Activated gamma-delta T cell treated with anti-CD3 and anti-CD28 coated beads, Interleukin-2, amount 50 U/mL, for 16 hours (primary cell): Measurements from ENCODE around the gene FSTL4.

ENCODE experiments used
- DNase-seq: peaks from one replicate; pipeline ENCODE4 v3.0.0-alpha.2; 2020; ENCODE audit warnings: low read depth

FSTL4 gene

DNA sequence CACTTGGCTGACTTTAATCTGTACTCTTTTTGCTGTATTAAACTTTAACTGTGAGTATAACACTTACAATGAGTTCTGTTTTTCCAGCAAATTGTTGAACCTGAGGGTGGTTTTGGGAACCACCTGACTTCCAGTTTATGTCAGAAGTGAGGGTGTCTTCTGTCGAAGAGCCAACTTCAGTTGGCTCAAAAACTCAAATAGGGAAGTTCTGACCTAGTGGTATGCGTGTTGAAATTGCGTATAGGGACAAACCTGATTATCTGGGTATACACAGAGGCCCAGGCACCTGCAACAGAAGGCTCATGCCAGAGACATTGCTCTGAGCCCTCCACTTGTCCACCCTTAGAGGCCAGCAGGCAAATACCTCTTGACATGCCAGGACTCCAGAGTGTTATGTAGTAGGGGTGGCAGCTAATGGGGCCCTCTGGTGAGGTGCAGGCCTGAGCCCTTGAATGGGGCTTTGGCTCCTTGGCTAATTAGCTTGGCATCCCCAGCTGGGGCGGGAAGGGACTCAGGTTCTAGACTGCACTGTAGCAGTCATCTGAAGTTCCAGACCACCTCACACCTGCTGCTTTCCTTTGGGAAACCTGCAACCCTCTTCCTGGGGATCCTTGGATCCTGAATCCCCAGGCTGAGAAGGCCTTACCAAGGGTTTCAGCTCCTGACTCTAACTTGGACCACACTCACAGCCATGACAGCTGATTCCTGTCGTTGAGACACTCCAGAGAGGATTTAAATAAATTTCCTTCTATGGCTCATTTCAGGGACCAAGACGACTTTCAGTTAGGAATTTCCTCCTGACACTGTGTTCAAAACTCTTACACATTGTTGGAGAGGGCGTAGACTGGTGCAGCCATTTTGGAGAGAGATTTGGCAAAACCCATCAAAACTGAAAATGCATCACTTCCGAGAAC is 370.9 kb downstream of the FSTL4 start:
- DNase-seq = no peak

DNA sequence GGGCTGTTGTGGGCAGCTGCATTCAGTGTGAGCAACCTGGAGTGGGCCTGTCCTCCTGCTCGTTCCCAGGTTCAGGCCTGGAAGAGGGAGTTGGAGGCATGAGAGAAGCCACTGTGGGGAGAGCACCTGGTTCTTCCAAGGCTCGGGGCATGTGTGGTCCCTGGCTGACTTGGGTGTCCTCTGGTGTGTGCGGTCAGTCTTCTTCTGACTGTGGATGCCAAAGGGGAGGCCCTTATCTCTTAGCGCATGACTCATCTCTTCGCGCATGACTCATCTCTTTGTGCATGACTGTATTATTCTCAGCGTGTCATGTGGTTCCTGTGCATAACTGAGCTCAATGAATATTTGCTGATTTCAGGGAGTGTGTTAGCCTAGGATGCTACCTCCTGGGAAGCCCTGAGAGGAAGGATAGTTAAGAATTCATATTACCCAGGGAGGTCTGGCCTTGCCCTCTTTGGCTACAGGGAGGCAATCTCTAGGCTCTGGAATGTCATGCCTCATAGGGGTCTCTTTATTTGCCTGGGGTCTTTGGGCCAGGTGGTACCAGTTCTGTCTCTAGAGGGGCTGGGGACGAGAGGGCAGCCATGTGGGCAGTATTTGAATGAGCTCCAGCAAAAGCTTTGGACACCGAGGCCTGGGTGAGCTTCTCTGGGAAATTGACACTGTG is 371.8 kb downstream of the FSTL4 start:
- no peak for DNase-seq

DNA sequence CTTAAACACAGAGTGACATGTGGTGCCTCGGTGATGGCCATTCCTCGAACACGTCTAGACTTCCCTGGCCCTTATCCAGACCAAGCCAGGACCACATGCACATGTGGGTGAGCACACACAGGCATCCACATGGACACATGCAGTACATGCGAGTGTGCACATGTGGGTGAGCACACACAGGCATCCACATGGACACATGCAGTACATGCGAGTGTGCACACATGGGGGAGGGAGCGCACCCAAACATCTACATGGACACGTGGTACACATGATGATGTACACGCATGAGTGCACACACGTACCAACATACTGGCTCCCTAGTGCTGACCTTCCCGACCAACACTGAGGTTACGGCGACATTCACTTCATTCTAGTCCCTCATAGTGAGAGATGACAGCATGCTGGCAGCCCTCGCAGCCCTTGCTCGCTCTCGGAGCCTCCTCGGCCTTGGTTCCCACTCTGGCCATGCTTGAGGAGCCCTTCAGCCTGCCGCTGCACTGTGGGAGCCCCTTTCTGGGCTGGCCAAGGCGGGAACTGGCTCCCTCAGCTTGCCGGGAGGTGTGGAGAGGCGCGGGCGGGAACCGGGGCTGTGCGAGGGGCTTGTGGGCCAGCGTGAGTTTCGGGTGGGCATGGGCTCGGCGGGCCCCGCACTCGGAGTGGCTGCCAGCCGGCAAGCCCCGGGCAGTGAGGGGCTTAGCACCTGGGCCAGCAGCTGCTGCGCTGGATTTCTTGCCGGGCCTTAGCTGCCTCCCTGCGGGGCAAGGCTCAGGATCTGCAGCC is 373.7 kb downstream of the FSTL4 start:
- no peak for DNase-seq

DNA sequence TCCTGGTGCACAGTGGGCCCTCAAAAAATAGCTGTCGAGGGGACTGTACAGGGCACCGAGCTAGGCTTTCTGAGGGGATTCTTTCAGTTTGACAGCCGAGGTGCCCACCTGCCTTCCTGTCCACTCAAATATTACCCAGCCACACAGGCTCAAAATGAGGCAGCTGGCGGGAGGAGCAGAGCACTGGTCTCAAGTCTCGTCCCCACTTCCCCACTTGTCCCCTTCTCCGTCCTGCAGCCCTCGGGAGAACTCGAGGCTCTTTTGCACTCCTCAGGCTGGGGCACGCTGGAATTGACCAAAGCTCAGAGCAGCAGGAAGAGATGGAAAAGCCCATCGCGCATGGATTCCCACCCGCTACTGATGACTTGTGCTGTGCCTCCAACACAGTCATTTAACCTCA is 375.4 kb downstream of the FSTL4 start:
- DNase-seq = no peak

DNA sequence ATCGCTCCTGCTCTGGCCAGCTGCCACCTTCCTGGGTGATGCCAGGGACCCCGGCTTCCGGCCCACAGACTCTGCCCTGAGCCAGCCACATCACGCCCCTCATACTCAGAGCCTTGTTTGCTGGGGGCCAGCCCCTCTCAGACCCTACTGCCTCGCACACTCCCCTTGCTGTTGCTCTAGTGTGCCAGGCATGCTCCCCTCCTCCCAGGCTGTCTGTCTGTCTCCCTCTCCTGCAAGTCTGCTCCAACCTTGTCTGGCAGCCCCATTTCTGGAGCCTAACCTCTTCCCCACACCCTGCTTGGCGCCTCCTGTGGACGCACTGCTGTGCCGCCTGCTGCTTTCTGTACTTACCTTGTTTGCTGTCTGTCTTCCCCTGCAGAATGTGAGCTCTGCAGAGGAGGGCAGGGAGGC is 375.8 kb downstream of the FSTL4 start:
- no peak for DNase-seq

- no peak for DNase-seq
Measured at GRCh38 chr5:133235696-133236426, 376.5 kb downstream of the FSTL4 start.

GRCh38 chr5:133234911-133235310 is 377.4 kb downstream of the FSTL4 start:
- no peak for DNase-seq

DNA sequence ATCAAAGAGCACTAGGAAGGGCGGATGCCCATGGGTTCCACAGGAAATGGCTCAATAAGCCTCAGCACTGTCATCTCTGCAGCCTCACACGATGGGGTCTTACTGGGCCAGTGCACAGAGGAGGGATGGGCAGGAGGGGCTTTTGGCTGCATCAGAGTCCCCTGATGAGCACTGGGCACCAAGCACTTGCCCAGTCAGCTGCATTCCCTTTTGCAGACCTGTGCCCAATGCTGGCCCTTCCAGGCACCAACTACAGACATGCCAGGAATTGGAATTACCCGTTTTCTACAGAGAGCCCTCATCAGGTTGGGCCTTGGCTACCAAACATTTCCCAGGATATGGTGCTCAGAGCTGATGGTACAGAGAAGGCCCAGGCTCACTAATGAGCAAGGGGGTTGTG is 378.1 kb downstream of the FSTL4 start:
- DNase-seq = no peak

DNA sequence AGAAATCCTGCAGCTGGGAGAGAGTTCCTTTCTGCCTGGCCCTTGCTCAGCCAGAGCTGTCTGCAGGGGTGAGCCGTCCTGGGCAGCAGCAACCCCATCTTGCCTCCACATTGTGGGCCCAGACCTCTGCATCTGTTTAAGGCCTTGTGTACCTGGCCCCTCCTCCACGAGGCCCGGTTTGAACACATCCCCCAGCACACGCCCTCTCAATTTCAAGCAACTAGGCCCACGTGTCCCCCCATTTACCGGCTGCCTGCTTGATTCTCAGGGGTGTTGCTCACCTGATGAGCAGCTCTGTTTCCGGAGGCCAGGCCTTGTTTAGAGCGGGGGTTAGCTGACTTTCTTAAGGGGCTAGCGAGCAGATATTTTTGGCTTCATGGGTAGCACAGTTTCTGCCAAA is 378.7 kb downstream of the FSTL4 start:
- no peak for DNase-seq

GRCh38 chr5:133232911-133233310 is 379.4 kb downstream of the FSTL4 start:
- no peak for DNase-seq

DNA sequence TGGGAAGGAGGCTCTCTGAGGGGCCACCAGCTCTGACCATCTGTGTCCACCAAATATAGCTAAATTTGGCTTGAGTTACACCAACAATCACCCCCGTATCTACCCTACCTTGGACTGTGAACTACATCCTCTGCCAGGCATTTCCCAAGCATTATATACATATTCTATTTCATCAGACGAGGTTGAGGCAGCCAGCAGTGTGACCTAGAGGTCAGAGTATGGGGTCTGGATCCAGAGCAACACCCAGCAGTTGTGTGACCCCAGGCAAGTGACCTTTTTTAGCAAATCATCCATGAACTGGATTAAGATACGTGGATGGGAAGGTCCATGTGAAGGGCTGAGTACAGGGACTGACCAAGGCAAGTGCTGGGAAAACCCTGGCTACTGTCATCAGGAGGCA is 379.9 kb downstream of the FSTL4 start:
- DNase-seq = no peak

GRCh38 chr5:133232011-133232410 is 380.3 kb downstream of the FSTL4 start:
- no peak for DNase-seq

- DNase-seq = no peak
Measured at GRCh38 chr5:133230823-133231578, 381.3 kb downstream of the FSTL4 start.

GRCh38 chr5:133229931-133230664 is 382.2 kb downstream of the FSTL4 start:
- DNase-seq = no peak

GRCh38 chr5:133228316-133228715 is 384.0 kb downstream of the FSTL4 start:
- no peak for DNase-seq

DNA sequence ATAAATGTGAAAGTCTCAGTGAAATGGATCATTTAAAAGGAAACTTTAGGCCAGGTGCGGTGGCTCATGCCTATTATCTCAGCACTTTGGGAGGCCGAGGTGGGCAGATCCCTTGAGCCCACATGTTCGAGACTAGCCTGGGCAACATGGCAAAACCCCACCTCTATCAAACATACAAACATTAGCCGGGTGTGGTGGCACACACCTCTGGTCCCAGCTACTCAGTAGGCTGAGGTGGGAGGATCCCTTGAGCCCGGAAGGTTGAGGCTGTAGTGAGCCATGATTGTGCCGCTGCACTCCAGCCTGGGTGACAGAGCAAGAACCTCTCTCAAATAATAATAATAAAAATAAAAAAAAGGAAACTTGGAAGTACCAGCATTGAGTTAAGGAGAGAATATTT is 384.4 kb downstream of the FSTL4 start:
- no peak for DNase-seq

DNA sequence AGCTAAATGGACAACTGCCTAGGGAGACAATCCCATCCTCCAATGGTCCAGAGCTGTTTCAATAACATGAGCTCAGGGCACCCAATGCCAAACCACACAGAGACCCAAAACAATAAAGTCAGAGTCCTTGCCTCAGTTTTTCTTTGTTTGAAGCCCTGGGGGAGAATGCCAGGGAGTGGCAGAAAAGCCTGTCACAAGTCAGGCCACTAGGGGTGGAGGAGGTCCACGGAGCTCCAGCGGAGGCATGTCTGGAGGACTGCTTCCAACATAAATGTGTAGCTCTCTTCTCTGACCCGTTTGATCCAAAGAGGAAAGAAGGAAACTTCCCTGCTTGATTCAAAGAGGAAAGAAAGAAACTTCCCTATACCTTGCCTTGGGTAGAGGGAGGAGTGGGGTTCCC is 385.3 kb downstream of the FSTL4 start:
- DNase-seq = no peak

DNA sequence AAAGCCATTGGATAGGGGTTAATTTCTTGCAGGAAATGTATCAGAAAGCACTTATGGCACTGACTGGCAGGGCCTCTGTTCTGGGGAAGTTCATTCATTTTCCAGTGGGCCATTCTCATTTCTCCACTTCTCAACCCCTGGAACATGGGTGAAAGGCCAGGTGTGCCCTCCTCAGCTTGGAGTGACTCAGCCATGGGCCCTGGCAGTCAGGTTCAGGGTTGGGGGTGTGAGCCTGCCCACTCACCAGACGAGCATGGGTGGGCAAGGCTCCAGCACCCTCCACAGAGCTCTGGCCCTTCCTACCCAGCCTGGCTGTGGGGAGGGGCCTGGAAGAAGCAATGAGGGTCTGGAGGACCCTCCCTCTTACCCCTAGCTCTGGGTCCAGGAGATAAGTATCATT is 386.2 kb downstream of the FSTL4 start:
- DNase-seq = no peak

DNA sequence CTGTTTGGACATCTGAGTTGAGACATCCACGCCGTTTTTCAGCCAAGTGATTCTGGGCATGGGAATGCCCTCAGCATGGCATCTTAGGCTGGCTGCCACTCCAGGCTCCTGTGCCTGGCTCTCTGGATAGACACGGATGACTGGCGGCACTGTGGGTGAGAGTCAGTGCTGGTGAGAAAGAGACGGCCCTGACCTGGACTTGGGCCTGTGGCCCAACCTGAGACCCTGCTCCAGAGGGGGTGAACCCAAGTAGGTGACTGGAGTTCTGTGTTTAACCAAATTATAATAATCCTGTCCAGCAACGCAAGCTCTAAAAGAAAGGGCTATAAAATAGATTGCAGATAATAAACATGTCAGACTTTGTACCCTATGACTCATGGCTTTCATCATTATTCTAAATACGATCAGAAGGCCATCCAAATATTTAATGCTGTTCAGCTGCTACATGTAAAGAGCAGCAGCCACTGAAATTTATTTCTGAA is 386.6 kb downstream of the FSTL4 start:
- no peak for DNase-seq

DNA sequence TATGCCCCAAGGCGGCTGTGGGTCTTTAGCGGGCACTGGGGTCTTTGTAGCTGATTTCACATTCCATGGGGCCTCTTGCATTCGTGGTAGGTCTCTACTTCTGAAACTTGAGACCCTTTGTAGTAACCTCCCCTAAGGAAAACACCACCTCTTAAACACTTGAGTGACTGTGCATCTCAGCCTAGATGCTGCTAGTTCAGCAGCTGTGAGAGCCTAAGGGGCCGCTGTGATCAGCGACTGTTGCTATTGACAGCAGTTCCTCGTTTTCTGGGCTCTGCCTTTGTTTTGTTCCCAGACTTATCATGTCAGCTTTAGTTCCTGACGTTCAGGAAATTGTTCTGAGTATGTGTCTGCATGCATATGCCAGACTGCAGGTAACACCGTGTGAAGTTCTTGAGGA is 389.4 kb downstream of the FSTL4 start:
- DNase-seq = no peak
